Heart left ventricle (tissue), 16 donors: Measurements from ENCODE around the gene ADTRP. TPM values are rescaled to one million over a fixed set of nuclear protein-coding genes. Genes with fewer than 3 reads are reported as not detected.

Source experiments
- ATAC-seq, 4 donors: fragments of 200-7000 bp; cut with Tn5 transposase; one replicate each; pipeline ENCODE4 v1.9.1; 2020 to 2022; ENCODE audit warnings: moderate library complexity in 4 of 4, mild to moderate bottlenecking in 3 of 4, moderate number of reproducible peaks in 1 of 4
- DNase-seq, 5 donors: peaks; one replicate each; pipeline ENCODE4 v3.0.0-alpha.2; 2020
- H3K27ac ChIP-seq, 12 donors: fragments of 200-600 bp; sonication (generic) in 4 of 12; one replicate each; pipeline versions ENCODE4 v1.5.0 to v1.8.0; 2016 to 2022; ENCODE audit warnings: mild to moderate bottlenecking in 2 of 12
- H3K27me3 ChIP-seq, 9 donors: fragments of 200-600 bp; sonication (generic) in 2 of 9; one replicate each; pipeline versions ENCODE4 v1.5.1 to v1.8.0; 2016 to 2022; ENCODE audit warnings: mild to moderate bottlenecking in 3 of 9
- H3K36me3 ChIP-seq, 9 donors: fragments of 200-600 bp; sonication (generic) in 2 of 9; one replicate each; pipeline versions ENCODE4 v1.5.0 to v1.8.0; 2018 to 2022; ENCODE audit warnings: mild to moderate bottlenecking in 2 of 9
- H3K4me1 ChIP-seq, 12 donors: fragments of 200-600 bp; sonication (generic) in 4 of 12; one replicate each; pipeline versions ENCODE4 v1.5.0 to v1.8.0; 2016 to 2022; ENCODE audit warnings: mild to moderate bottlenecking in 3 of 12
- H3K4me3 ChIP-seq, 12 donors: fragments of 200-600 bp; sonication (generic) in 4 of 12; one replicate each; pipeline versions ENCODE4 v1.5.0 to v1.8.0; 2017 to 2022; ENCODE audit warnings: mild to moderate bottlenecking in 9 of 12, moderate library complexity in 4 of 12
- H3K9me3 ChIP-seq, 12 donors: fragments of 200-600 bp; sonication (generic) in 4 of 12; one replicate each; pipeline versions ENCODE4 v1.5.0 to v1.8.0; 2016 to 2022; ENCODE audit warnings: mild to moderate bottlenecking in 1 of 12
- CTCF ChIP-seq, 12 donors: fragments of 200-600 bp; sonication (generic) in 4 of 12; IDR thresholded peaks; one replicate each; pipeline versions ENCODE4 v1.5.0 to v1.8.0; 2018 to 2022; ENCODE audit warnings: antibody characterized with exemption in 12 of 12, mild to moderate bottlenecking in 5 of 12
- POLR2A ChIP-seq, 2 donors: fragments of 450-650 bp; IDR thresholded peaks; one replicate each; pipeline ENCODE4 v1.6.1; 2017; ENCODE audit warnings: antibody characterized with exemption in 2 of 2, mild to moderate bottlenecking in 2 of 2, moderate library complexity in 2 of 2
- WGBS, 4 donors: extraction: QIAGEN DNeasy Blood & Tissue Kit in 2 of 4; methylation state at CpG; one replicate each; pipeline versions ENCODE4 v1.1.5 to v1.1.7; 2013 to 2018; 5-methylcytosine and 5-hydroxymethylcytosine counted together
- intact Hi-C, 10 donors: fragments of 100-400 bp; cut with DNase I; formaldehyde crosslinking; loops; one replicate each; pipeline versions ENCODE4 v1.11.1 to v1.14.2; 2022
- long read RNA-seq, 3 donors: library from polyadenylated mRNA; unstranded; transcript quantifications; one replicate each; pipeline ENCODE4 v2.0.0, GENCODE V29; 2020 to 2021
- polyA plus RNA-seq, 2 donors: library from polyadenylated mRNA; stranded (reverse); fragments of 200-250 nt; gene quantifications; one replicate each; pipeline ENCODE4 v1.2.3, GENCODE V29; 2013
- total RNA-seq, 9 donors: library from RNA; depleted of rRNA in 2 of 9; stranded (reverse); fragments of >200 nt in 2 of 9; fragmentation: NEBNext Ultra II Directional in 3 of 9; extraction: Animal tissue kit (Norgen Biotek cat#: 25700) in 3 of 9; gene quantifications; one replicate each; pipeline versions ENCODE4 v1.1.0 to v1.2.4, GENCODE V29; 2016 to 2023
- donor health status: ischemic (EF 13 %, LVEDD 7.1; RV severe dilation, severe dysfunction).
- donor health status: healthy with polysubstance abuse.
- donor health status: DM: no; HTN: yes; CAD: no.
- donor health status: DM: no; HTN: no; CAD: no.
- donor health status: ischemic (EF 25% LVEDD 6.9; RV normal size, moderate dysfunction).
- donor health status: ischemic (EF 25% LVEDD 5.7; RV mildly dilated, moderate dysfunction).
- donor health status: healthy.
- donor health status: DM: yes; HTN: yes; CAD: no.
- donor health status: ischemic (EF 35%, LVEDD 5.7; RV mildly dilated, moderate dysfunction).
- donor health status: nonischemic (EF 11% LVEDD 7.7; RV severe dilation, severe dysfunction).
- donor health status: DM: yes; HTN: yes; CAD: no.
- donor health status: PGD.
- donor health status: ischemic (EF 29% LVEDD 5.4; RV normal size, mild dysfunction).
- donor health status: nonischemic (EF 23%, LVEDD 6.1; RV moderate dilation, normal function).

ADTRP gene
- under 1 TPM in 3 of 9 donors, not detected in 6; 0.43 to 0.85 (median 0.48) TPM for total RNA-seq
- polyA plus RNA-seq, result under 1 TPM in 1 of 2 donors, not detected in 1; 0.26 TPM
- long read RNA-seq, donor 1, result 0 reads
- long read RNA-seq, donor 2, result 0 reads
- long read RNA-seq, donor 3, result 0 reads

- no peak for TF ChIP-seq CTCF (IDR thresholded peaks at IDR 0.05)
- no peak for TF ChIP-seq POLR2A (IDR thresholded peaks at IDR 0.05)
- DNase-seq (peak in 1 of 5 donors; percentile 34), ATAC-seq (peak in 3 of 4 donors; percentile 55 to 64 (median 64))
- intact Hi-C loops, result no loop called here
- H3K27ac ChIP-seq, result no peak within 1 kb of the TSS
- no peaks in the 10 kb centered on the region for H3K27me3 ChIP-seq
- H3K9me3 ChIP-seq, result no peaks in the 10 kb centered on the region
- WGBS, 4 donors, result 57 to 73% (median 68%) methylated on average over 8 of the region's 8 CpGs
- H3K4me1 ChIP-seq, result peaks cover 0 to 14% (median 2%) of the 10 kb centered on the region in 12 donors
- no peak within 1 kb of the TSS for H3K4me3 ChIP-seq
- no peaks in the 10 kb centered on the region for H3K36me3 ChIP-seq
Observed at GRCh38 chr6:11778648-11779328, at the start of gene ADTRP. Gene ADTRP (minus strand): TSS chr6:11778803. CDS start chr6:11778759, 44 bp downstream.

- Histone ChIP-seq H3K4me1 (peaks cover 0 to 5% (median 0%) of the 10 kb centered on the region in 12 donors), H3K27ac (no peak overlapping the region), H3K9me3 (no peaks in the 10 kb centered on the region), H3K4me3 (no peak overlapping the region), H3K36me3 (no peaks in the 10 kb centered on the region), H3K27me3 (no peaks in the 10 kb centered on the region)
- TF ChIP-seq CTCF (IDR thresholded peaks at IDR 0.05) (no peak), POLR2A (IDR thresholded peaks at IDR 0.05) (no peak)
- intact Hi-C loops, result loop anchor here in 4 of 10 donors (10.0 kb wide), 3 partner anchors 122 to 408 kb away; no protein-coding TSS in a partner anchor
- ATAC-seq (no peak), DNase-seq (no peak)
- WGBS, 4 donors, result 83 to 96% (median 85%) methylated on average over 8 of the region's 8 CpGs
Observed at GRCh38 chr6:11826779-11827178, 48.2 kb upstream of the ADTRP start.

GRCh38 chr6:11824986-11825385 lies 46.4 kb upstream of the ADTRP start:
- DNase-seq (no peak), ATAC-seq (no peak)
- Histone ChIP-seq H3K27ac (no peak overlapping the region), H3K4me1 (peaks cover 0 to 5% (median 0%) of the 10 kb centered on the region in 12 donors), H3K36me3 (no peaks in the 10 kb centered on the region), H3K4me3 (no peak overlapping the region), H3K27me3 (no peaks in the 10 kb centered on the region), H3K9me3 (no peaks in the 10 kb centered on the region)
- intact Hi-C loops, result loop anchor here in 4 of 10 donors (10.0 kb wide), 3 partner anchors 120 to 410 kb away; no protein-coding TSS in a partner anchor
- WGBS, 4 donors, result 78 to 94% (median 87%) methylated on average over 4 of the region's 4 CpGs
- TF ChIP-seq POLR2A (IDR thresholded peaks at IDR 0.05) (no peak), CTCF (IDR thresholded peaks at IDR 0.05) (no peak)

- H3K27me3 ChIP-seq, result no peaks in the 10 kb centered on the region
- H3K9me3 ChIP-seq, result no peaks in the 10 kb centered on the region
- no peaks in the 10 kb centered on the region for H3K4me1 ChIP-seq
- H3K4me3 ChIP-seq, result no peak overlapping the region
- no peak overlapping the region for H3K27ac ChIP-seq
- WGBS, 4 donors, result 20 to 36% (median 32%) methylated on average over 5 of the region's 5 CpGs
- intact Hi-C loops, result loop anchor here in 4 of 10 donors (10.0 kb wide), 3 partner anchors 118 to 412 kb away; no protein-coding TSS in a partner anchor
- ATAC-seq (peak in 2 of 4 donors; percentile 33 to 47), DNase-seq (no peak)
- TF ChIP-seq POLR2A (IDR thresholded peaks at IDR 0.05) (no peak), CTCF (IDR thresholded peaks at IDR 0.05) (peak in 8 of 12 donors; percentile 8 to 44 (median 21))
- no peaks in the 10 kb centered on the region for H3K36me3 ChIP-seq
Observed at GRCh38 chr6:11822346-11822745, 43.7 kb upstream of the ADTRP start.
